ENCODE measurements around the gene CIAO2A. TPM values are rescaled to one million over a fixed set of nuclear protein-coding genes. Genes with fewer than 3 reads are reported as not detected.

Gene CIAO2A
- total RNA-seq, 2 donors from 2014 or later = 88.7 to 98.3 TPM

DNA sequence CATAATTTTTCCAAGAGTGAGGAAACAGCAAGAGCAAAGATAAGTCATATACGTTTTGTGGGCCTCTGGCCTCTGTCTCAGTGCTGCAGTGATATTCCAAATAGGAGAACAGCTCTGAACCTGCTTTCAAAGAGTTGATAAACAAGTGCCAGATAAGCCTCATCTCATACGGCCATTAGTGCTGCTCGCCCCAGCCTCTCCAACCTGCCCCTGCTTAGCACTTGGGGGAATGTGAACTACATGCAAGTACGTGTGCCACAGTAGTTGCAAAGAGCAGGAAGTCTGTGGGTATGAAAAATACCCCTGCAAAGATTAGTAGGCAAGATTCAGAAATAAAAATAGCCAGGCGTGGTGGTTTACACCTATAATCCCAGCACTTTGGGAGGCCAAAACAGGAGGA, 61.3 kb downstream of the CIAO2A start:
- no peak overlapping the region for H3K27ac ChIP-seq
- H3K4me3 ChIP-seq = no peak overlapping the region
- H3K36me3 ChIP-seq = no peaks in the 10 kb centered on the region
- H3K9me3 ChIP-seq = no peaks in the 10 kb centered on the region
- TF ChIP-seq, protein P1, sequence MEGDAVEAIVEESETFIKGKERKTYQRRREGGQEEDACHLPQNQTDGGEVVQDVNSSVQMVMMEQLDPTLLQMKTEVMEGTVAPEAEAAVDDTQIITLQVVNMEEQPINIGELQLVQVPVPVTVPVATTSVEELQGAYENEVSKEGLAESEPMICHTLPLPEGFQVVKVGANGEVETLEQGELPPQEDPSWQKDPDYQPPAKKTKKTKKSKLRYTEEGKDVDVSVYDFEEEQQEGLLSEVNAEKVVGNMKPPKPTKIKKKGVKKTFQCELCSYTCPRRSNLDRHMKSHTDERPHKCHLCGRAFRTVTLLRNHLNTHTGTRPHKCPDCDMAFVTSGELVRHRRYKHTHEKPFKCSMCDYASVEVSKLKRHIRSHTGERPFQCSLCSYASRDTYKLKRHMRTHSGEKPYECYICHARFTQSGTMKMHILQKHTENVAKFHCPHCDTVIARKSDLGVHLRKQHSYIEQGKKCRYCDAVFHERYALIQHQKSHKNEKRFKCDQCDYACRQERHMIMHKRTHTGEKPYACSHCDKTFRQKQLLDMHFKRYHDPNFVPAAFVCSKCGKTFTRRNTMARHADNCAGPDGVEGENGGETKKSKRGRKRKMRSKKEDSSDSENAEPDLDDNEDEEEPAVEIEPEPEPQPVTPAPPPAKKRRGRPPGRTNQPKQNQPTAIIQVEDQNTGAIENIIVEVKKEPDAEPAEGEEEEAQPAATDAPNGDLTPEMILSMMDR (IDR thresholded peaks at IDR 0.05) = no peak
- no peak overlapping the region for H3K9ac ChIP-seq (ENCODE audit: low read depth in 2 of 2, low read length in 2 of 2)
- peaks cover 5% of the 10 kb centered on the region for H3K4me1 ChIP-seq
- no peaks in the 10 kb centered on the region for H3K27me3 ChIP-seq
- no peak for DNase-seq
- intact Hi-C loops (cut with DNase I) = no loop called here

DNA sequence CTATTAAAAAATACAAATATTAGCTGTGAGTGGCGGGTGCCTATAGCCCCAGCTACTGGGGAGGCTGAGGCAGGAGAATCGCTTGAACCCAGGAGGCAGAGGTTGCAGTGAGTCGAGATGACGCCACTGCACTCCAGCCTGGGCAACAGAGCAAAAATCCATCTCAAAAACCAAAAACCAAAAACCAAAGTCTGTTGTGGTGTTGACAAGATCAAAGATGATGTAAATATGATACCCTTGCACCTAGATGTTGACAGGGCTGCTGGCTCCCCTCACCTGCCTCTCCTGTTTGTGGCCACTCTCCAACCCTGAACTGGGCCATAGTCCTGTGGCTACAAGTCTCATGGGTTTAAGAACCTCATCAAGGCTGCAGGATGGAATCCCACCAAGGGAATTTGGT, 63.5 kb downstream of the CIAO2A start:
- Histone ChIP-seq H3K27ac (no peak overlapping the region), H3K9me3 (no peaks in the 10 kb centered on the region), H3K36me3 (no peaks in the 10 kb centered on the region), H3K4me1 (peaks cover 5% of the 10 kb centered on the region), H3K27me3 (no peaks in the 10 kb centered on the region), H3K4me3 (no peak overlapping the region), H3K9ac (ENCODE audit: low read depth in 2 of 2, low read length in 2 of 2) (no peak overlapping the region)
- TF ChIP-seq, protein P1 (IDR thresholded peaks at IDR 0.05) = no peak
- no peak for DNase-seq
- intact Hi-C loops (cut with DNase I) = no loop called here

DNA sequence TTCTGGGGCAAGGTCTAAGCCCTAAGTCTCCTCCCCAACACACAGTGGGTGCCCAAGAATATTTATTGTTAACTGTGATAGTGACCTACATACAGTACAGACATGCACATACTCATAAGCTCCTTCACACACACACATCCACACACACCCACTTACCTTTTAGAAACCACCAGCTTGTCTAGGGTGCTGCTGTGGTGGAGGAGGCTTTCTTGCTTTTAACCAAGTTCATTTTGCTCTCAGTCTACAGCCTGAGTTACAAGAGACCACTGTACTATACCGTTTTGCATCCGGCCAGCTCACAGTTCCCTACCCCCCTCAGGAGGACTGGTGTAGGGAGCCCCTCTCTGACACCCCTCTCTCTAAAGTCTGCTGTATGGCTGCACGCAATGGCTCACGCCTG, 64.0 kb downstream of the CIAO2A start:
- H3K4me1 ChIP-seq = peaks cover 5% of the 10 kb centered on the region
- TF ChIP-seq, protein P1 (IDR thresholded peaks at IDR 0.05) = no peak
- H3K4me3 ChIP-seq = no peak overlapping the region
- no peaks in the 10 kb centered on the region for H3K36me3 ChIP-seq
- H3K9ac ChIP-seq (ENCODE audit: low read depth in 2 of 2, low read length in 2 of 2) = no peak overlapping the region
- H3K9me3 ChIP-seq = no peaks in the 10 kb centered on the region
- intact Hi-C loops (cut with DNase I) = no loop called here
- H3K27ac ChIP-seq = no peak overlapping the region
- DNase-seq = no peak
- no peaks in the 10 kb centered on the region for H3K27me3 ChIP-seq

DNA sequence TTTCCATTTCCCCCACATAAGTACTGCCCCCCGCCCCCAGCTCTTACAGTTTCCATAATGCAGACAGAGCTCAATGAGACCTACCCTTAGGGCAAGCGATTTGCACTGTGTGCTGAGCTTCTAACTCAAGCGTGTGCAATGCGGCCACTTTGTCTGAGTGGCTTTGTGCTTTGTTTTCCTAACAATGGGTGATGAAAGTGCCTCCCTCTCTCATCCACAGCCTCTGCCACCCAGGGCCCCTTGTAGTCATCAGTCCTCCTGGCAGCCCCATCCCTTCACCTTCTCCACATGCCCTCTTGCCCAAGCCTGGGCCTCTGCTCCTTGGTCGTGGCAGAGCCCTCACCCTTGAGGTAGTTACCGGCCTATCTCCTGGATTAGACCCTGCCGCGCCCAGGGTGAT, 64.5 kb downstream of the CIAO2A start:
- Histone ChIP-seq H3K36me3 (no peaks in the 10 kb centered on the region), H3K4me3 (no peak overlapping the region), H3K9ac (ENCODE audit: low read depth in 2 of 2, low read length in 2 of 2) (no peak overlapping the region), H3K27me3 (no peaks in the 10 kb centered on the region), H3K9me3 (no peaks in the 10 kb centered on the region), H3K4me1 (peaks cover 5% of the 10 kb centered on the region), H3K27ac (no peak overlapping the region)
- TF ChIP-seq, protein P1 (IDR thresholded peaks at IDR 0.05) = no peak
- intact Hi-C loops (cut with DNase I) = no loop called here
- no peak for DNase-seq

DNA sequence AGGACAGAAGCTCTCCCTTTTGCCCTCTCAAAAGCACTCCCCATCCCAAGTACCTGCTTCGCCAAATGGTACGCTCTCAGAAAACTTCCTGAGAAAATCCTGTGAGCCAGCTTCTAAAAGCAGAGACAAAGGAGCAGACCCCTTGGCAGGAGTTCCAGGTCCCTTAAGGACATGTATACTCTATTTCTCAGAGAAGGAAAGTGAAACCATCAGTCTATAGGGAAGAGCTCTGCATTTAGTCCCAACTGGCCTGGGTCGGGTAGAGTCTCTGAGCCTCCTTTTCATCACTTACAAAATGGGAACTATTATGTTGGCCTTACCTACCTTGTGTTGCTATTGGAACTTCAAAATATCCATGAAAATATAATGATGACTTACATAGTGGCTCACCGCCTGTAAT, 67.0 kb downstream of the CIAO2A start:
- Histone ChIP-seq H3K9me3 (no peaks in the 10 kb centered on the region), H3K9ac (ENCODE audit: low read depth in 2 of 2, low read length in 2 of 2) (no peak overlapping the region), H3K27ac (no peak overlapping the region), H3K4me3 (no peak overlapping the region), H3K4me1 (peaks cover 5% of the 10 kb centered on the region), H3K27me3 (no peaks in the 10 kb centered on the region), H3K36me3 (no peaks in the 10 kb centered on the region)
- no peak for DNase-seq
- intact Hi-C loops (cut with DNase I) = no loop called here
- TF ChIP-seq, protein P1 (IDR thresholded peaks at IDR 0.05) = no peak

Measured in colonic mucosa (tissue), 4 donors.